Measurements from ENCODE around the gene MPIG6B. TPM values are rescaled to one million over a fixed set of nuclear protein-coding genes. Genes with fewer than 3 reads are reported as not detected.

The MPIG6B gene
- total RNA-seq, 1 donor from 2014 or later = 0.33 TPM

- ATAC-seq (no peak), DNase-seq (ENCODE audit: low spot score) (no peak)
These were observed 42.4 kb downstream of the MPIG6B start for GRCh38 chr6:31765559-31765909.

- no peak for ATAC-seq
- no peak for DNase-seq (ENCODE audit: low spot score)
These were observed 43.0 kb downstream of the MPIG6B start for GRCh38 chr6:31765910-31766794.

GRCh38 chr6:31767096-31767645, 44.0 kb downstream of the MPIG6B start:
- no peak for DNase-seq (ENCODE audit: low spot score)
- ATAC-seq = no peak

DNA sequence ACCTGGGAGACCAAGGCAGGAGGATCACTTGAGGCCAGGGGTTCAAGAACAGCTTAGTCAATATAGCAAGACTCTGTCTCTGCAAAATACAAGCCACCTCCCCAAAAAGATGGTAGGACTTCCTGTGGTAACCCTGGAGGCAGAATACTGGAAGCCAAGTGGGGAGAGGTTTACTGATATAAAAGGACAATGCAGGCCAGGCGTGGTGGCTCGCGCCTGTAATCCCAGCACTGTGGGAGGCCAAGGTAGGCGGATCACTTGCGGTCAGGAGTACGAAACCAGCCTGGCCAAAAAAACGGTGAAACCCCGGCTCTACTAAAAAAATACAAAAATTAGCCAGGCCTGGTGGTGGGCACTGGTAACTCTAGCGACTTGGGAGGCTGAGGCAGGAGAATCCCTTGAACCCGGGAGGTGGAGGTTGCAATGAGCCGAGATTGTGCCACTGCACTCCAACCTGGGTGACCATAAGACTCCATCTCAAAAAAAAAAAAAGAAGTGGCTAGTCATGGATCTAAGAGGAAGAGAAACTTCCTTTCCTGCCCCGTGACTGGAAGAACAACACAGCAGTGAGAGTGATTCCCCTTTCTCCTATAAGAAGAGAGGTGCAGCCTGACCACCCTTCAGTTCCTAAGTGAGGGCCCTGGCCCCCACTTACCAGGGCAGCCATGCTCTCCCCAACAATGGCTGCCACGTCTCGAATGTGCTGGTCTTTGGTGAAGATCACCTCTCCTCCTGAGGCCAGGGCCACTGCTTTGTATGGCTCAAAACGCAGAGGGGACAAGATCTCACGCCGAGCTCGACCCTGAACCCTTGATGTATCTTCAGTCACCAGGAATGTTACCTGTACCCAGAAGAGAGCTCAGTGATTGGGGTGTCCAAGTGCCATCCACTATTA, 45.4 kb downstream of the MPIG6B start:
- DNase-seq (ENCODE audit: low spot score) (no peak), ATAC-seq (no peak)

DNA sequence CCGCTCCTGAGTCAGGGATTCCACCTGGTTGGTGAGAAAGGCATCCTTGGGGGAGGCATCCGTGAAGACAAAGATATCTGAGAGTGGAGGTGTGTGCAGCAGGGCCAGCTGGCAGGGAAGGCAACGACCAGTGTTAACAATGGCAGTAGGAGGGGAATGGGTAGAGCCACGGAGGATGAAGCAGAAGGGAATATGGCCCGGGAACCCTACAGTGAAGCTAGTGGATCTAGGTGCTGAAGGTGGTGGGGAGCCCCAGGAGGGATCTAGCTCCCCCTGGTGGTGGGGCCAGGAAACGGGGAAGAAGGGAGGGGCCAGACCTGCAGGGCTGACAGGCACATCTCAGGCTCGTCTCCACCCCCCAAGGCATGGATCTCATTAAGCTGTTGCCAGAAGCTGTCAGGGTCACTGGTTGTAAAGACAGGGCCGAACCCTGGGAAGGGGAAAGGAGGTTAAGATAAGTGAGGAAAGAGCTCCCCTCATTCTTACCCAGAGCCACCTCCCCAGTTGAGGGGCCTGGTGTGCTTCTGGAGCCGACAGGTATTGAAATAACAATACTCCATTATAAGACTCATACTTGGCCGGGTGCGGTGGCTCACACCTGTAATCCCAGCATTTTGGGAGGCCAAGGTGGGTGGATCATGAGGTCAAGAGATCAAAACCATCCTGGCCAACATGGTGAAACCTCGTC, 46.7 kb downstream of the MPIG6B start:
- DNase-seq (ENCODE audit: low spot score) = peak; percentile 87
- ATAC-seq = peak; percentile 87

- DNase-seq (ENCODE audit: low spot score) (no peak), ATAC-seq (no peak)
These were observed 47.7 kb downstream of the MPIG6B start for GRCh38 chr6:31770860-31771259.

- no peak for DNase-seq (ENCODE audit: low spot score)
- no peak for ATAC-seq
These were observed 48.8 kb downstream of the MPIG6B start for GRCh38 chr6:31771992-31772358.

DNA sequence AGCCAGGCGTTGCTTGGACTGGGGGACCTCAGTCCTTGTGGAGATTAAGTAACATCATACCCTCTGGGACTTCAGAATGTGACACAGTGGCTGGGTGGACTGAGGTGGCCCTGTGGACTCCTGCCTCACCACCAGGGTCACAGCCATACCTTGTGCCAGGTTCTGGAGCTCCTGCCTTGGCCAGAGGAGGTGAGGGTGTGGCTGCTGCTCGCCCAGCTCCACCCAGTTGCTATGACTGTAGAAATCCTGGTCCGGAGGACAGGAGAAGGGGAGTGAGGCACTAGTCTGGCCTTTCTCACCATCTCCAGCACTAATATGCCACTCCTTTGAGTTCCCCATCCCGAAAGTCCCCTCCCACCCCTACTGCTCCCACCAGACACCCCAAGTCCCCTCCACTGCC, 52.0 kb downstream of the MPIG6B start:
- ATAC-seq (peak; percentile 25), DNase-seq (ENCODE audit: low spot score) (no peak)

GRCh38 chr6:31775633-31776484, 52.7 kb downstream of the MPIG6B start:
- DNase-seq (ENCODE audit: low spot score) = peak; percentile 76
- ATAC-seq = peak; percentile 19

Other genes starting within 250 kb of the MPIG6B start
- 0.78 TPM for gene MICB, start 225.2 kb upstream of the MPIG6B start, total RNA-seq
- gene MCCD1, start 194.4 kb upstream of the MPIG6B start, total RNA-seq = not detected
- 126 TPM for gene DDX39B, start 181.4 kb upstream of the MPIG6B start, total RNA-seq
- gene ATP6V1G2, start 176.8 kb upstream of the MPIG6B start, total RNA-seq = not detected
- 9.4 TPM for gene NFKBIL1, start 175.8 kb upstream of the MPIG6B start, total RNA-seq
- 0.93 TPM for gene LTA, start 151.1 kb upstream of the MPIG6B start, total RNA-seq
- gene TNF, start 147.8 kb upstream of the MPIG6B start, total RNA-seq = 0.68 TPM
- gene LTB, start 140.9 kb upstream of the MPIG6B start, total RNA-seq = 1.7 TPM
- 10.2 TPM for gene LST1, start 137.1 kb upstream of the MPIG6B start, total RNA-seq
- gene NCR3, start 130.4 kb upstream of the MPIG6B start, total RNA-seq = not detected
- gene AIF1, start 108.1 kb upstream of the MPIG6B start, total RNA-seq = 7.2 TPM
- 47.3 TPM for gene PRRC2A, start 102.7 kb upstream of the MPIG6B start, total RNA-seq
- gene BAG6, start 70.7 kb upstream of the MPIG6B start, total RNA-seq = 141 TPM
- 97.1 TPM for gene APOM, start 67.5 kb upstream of the MPIG6B start, total RNA-seq
- 7.9 TPM for gene C6orf47, start 62.6 kb upstream of the MPIG6B start, total RNA-seq
- 7.7 TPM for gene GPANK1, start 58.4 kb upstream of the MPIG6B start, total RNA-seq
- 45.8 TPM for gene CSNK2B, start 57.3 kb upstream of the MPIG6B start, total RNA-seq
- 4.0 TPM for gene LY6G5B, start 53.4 kb upstream of the MPIG6B start, total RNA-seq
- gene LY6G5C, start 42.3 kb upstream of the MPIG6B start, total RNA-seq = 0.88 TPM
- 35.1 TPM for gene ABHD16A, start 20.0 kb upstream of the MPIG6B start, total RNA-seq
- not detected for gene LY6G6F, start 16.5 kb upstream of the MPIG6B start, total RNA-seq
- not detected for gene LY6G6D, start 8.0 kb upstream of the MPIG6B start, total RNA-seq
- not detected for gene LY6G6C, start 1.6 kb upstream of the MPIG6B start, total RNA-seq
- gene DDAH2, start 5.9 kb downstream of the MPIG6B start, total RNA-seq = 22.2 TPM
- gene CLIC1, start 13.2 kb downstream of the MPIG6B start, total RNA-seq = 37.7 TPM
- 5.2 TPM for gene MSH5, start 16.6 kb downstream of the MPIG6B start, total RNA-seq
- 0.73 TPM for gene SAPCD1, start 39.3 kb downstream of the MPIG6B start, total RNA-seq
- gene VWA7, start 54.0 kb downstream of the MPIG6B start, total RNA-seq = 2.3 TPM
- 52.6 TPM for gene VARS1, start 72.4 kb downstream of the MPIG6B start, total RNA-seq
- gene LSM2, start 83.6 kb downstream of the MPIG6B start, total RNA-seq = 9.8 TPM
- 0.60 TPM for gene HSPA1L, start 91.9 kb downstream of the MPIG6B start, total RNA-seq
- 89.1 TPM for gene HSPA1A, start 92.2 kb downstream of the MPIG6B start, total RNA-seq
- 50.8 TPM for gene HSPA1B, start 104.4 kb downstream of the MPIG6B start, total RNA-seq
- 20.1 TPM for gene NEU1, start 139.4 kb downstream of the MPIG6B start, total RNA-seq
- gene SLC44A4, start 155.6 kb downstream of the MPIG6B start, total RNA-seq = 0.86 TPM
- gene EHMT2, start 174.3 kb downstream of the MPIG6B start, total RNA-seq = 15.7 TPM
- 0.86 TPM for gene ZBTB12, start 178.7 kb downstream of the MPIG6B start, total RNA-seq
- 451 TPM for gene C2, start 204.3 kb downstream of the MPIG6B start, total RNA-seq
- 1,916 TPM for gene CFB, start 222.7 kb downstream of the MPIG6B start, total RNA-seq
- 15.3 TPM for gene NELFE, start 235.6 kb downstream of the MPIG6B start, total RNA-seq
- 50.2 TPM for gene SKIC2, start 235.8 kb downstream of the MPIG6B start, total RNA-seq
- gene DXO, start 248.8 kb downstream of the MPIG6B start, total RNA-seq = 15.5 TPM